Umbilical cord (tissue), 2 donors: ENCODE results near the gene INSYN2B. TPM values are rescaled to one million over a fixed set of nuclear protein-coding genes. Genes with fewer than 3 reads are reported as not detected.

ENCODE experiments used
- DNase-seq: peaks from one replicate; pipeline ENCODE4 v3.0.0-alpha.2; 2015; ENCODE audit warnings: low spot score
- total RNA-seq: library from RNA; depleted of rRNA; stranded (reverse); fragments of >200 nt; gene quantifications from one replicate; pipeline ENCODE4 v1.2.3, GENCODE V29; 2014; ENCODE audit warnings: low replicate concordance; ENCODE audit not compliant: insufficient read depth

The INSYN2B gene
- total RNA-seq, 1 donor from 2014 or later, result 1.7 TPM

GRCh38 chr5:169893010-169893409, 87.3 kb downstream of the INSYN2B start:
- no peak for DNase-seq

- DNase-seq, result no peak
Measured at GRCh38 chr5:169889572-169889971, 90.7 kb downstream of the INSYN2B start.

GRCh38 chr5:169886677-169887076, 93.6 kb downstream of the INSYN2B start:
- DNase-seq, result no peak

- DNase-seq, result no peak
Measured at GRCh38 chr5:169886033-169886432, 94.3 kb downstream of the INSYN2B start.

GRCh38 chr5:169881702-169882303, 98.5 kb downstream of the INSYN2B start:
- DNase-seq, result no peak

GRCh38 chr5:169880785-169881184, 99.5 kb downstream of the INSYN2B start:
- no peak for DNase-seq

- no peak for DNase-seq
Measured at GRCh38 chr5:169880012-169880663, 100.2 kb downstream of the INSYN2B start.

GRCh38 chr5:169876386-169876785, 103.9 kb downstream of the INSYN2B start:
- DNase-seq, result no peak

- no peak for DNase-seq
Measured at GRCh38 chr5:169875731-169876130, 104.6 kb downstream of the INSYN2B start.

GRCh38 chr5:169875091-169875728, 105.1 kb downstream of the INSYN2B start:
- no peak for DNase-seq

GRCh38 chr5:169874621-169875020, 105.7 kb downstream of the INSYN2B start:
- no peak for DNase-seq

- peak; percentile 62 for DNase-seq
Measured at GRCh38 chr5:169873642-169874041, 106.7 kb downstream of the INSYN2B start.

GRCh38 chr5:169871826-169872490, 108.3 kb downstream of the INSYN2B start:
- DNase-seq, result no peak

GRCh38 chr5:169870211-169870610, 110.1 kb downstream of the INSYN2B start:
- no peak for DNase-seq

- no peak for DNase-seq
Measured at GRCh38 chr5:169869066-169869465, 111.2 kb downstream of the INSYN2B start.

GRCh38 chr5:169867347-169867746, 112.9 kb downstream of the INSYN2B start:
- no peak for DNase-seq

GRCh38 chr5:169864483-169864882, 115.8 kb downstream of the INSYN2B start:
- no peak for DNase-seq

GRCh38 chr5:169862391-169862811, 117.9 kb downstream of the INSYN2B start:
- peak; percentile 39 for DNase-seq

GRCh38 chr5:169861934-169862333, 118.4 kb downstream of the INSYN2B start:
- peak; percentile 64 for DNase-seq

GRCh38 chr5:169861433-169861832, 118.9 kb downstream of the INSYN2B start:
- DNase-seq, result no peak

- no peak for DNase-seq
Measured at GRCh38 chr5:169860585-169860984, 119.7 kb downstream of the INSYN2B start.

- DNase-seq, result no peak
Measured at GRCh38 chr5:169856571-169856970, 123.7 kb downstream of the INSYN2B start.
